Hepatocyte (in vitro differentiated cells): ENCODE measurements around the gene XRCC5. TPM values are rescaled to one million over a fixed set of nuclear protein-coding genes. Genes with fewer than 3 reads are reported as not detected.
A peak's percentile ranks its signal among the peaks of the same experiment; 100 is the strongest.

Source experiments
- DNase-seq: peaks from one replicate; pipeline ENCODE4 v3.0.0-alpha.2; 2016; ENCODE audit warnings: low spot score
- H2AFZ ChIP-seq: fragments of 200-600 bp; sonication (generic); 2 replicates; pipeline ENCODE4 v1.6.0; 2016; ENCODE audit warnings: antibody characterized with exemption, mild to moderate bottlenecking
- H3K27ac ChIP-seq: fragments of 200-600 bp; sonication (generic); 2 replicates; pipeline ENCODE4 v1.5.1; 2016; ENCODE audit warnings: mild to moderate bottlenecking
- H3K27me3 ChIP-seq: fragments of 200-600 bp; sonication (generic); 2 replicates; pipeline ENCODE4 v1.6.1; 2016
- H3K36me3 ChIP-seq: fragments of 200-600 bp; sonication (generic); replicated peaks from 2 replicates; pipeline ENCODE4 v1.5.1; 2016; ENCODE audit warnings: low read depth; ENCODE audit not compliant: insufficient read depth
- H3K4me1 ChIP-seq: fragments of 200-600 bp; sonication (generic); 2 replicates; pipeline ENCODE4 v1.5.1; 2016; ENCODE audit warnings: mild to moderate bottlenecking, moderate library complexity; ENCODE audit not compliant: insufficient read depth
- H3K4me2 ChIP-seq: fragments of 200-600 bp; sonication (generic); 2 replicates; pipeline ENCODE4 v1.6.0; 2016
- H3K4me3 ChIP-seq: fragments of 200-600 bp; sonication (generic); 2 replicates; pipeline ENCODE4 v1.5.1; 2016; ENCODE audit warnings: mild to moderate bottlenecking
- H3K79me2 ChIP-seq: fragments of 200-600 bp; sonication (generic); 2 replicates; pipeline ENCODE4 v1.6.0; 2017; ENCODE audit warnings: mild to moderate bottlenecking
- H3K9me2 ChIP-seq: fragments of 200-600 bp; sonication (generic); replicated peaks from 2 replicates; pipeline ENCODE4 v1.6.0; 2017; ENCODE audit warnings: mild to moderate bottlenecking; ENCODE audit not compliant: insufficient read depth
- H3K9me3 ChIP-seq: fragments of 200-600 bp; sonication (generic); 2 replicates; pipeline ENCODE4 v1.5.1; 2016; ENCODE audit warnings: low read depth, mild to moderate bottlenecking
- H4K20me1 ChIP-seq: fragments of 200-600 bp; sonication (generic); 2 replicates; pipeline ENCODE4 v1.6.0; 2016; ENCODE audit warnings: mild to moderate bottlenecking; ENCODE audit not compliant: insufficient read depth, poor library complexity, severe bottlenecking
- CTCF ChIP-seq: fragments of 200-600 bp; sonication (generic); IDR thresholded peaks from 2 replicates; pipeline ENCODE4 v1.5.1; 2016; ENCODE audit warnings: antibody characterized with exemption, mild to moderate bottlenecking; ENCODE audit not compliant: poor library complexity
- EZH2 ChIP-seq: fragments of 200-600 bp; sonication (generic); IDR thresholded peaks from 2 replicates; pipeline ENCODE4 v1.6.1; 2016; ENCODE audit warnings: antibody characterized with exemption, mild to moderate bottlenecking, borderline replicate concordance
- EZH2phosphoT487 ChIP-seq: fragments of 200-600 bp; sonication (generic); IDR thresholded peaks from one replicate; pipeline ENCODE4 v1.6.1; 2018; ENCODE audit warnings: antibody characterized with exemption, mild to moderate bottlenecking, low read depth, moderate library complexity; ENCODE audit not compliant: unreplicated experiment, severe bottlenecking
- WGBS: methylation state at CpG from one replicate; pipeline ENCODE4 v1.1.6; 2016; ENCODE audit warnings: low lambda C conversion rate; ENCODE audit errors: missing lambda C conversion rate; 5-methylcytosine and 5-hydroxymethylcytosine counted together
- polyA plus RNA-seq: library from polyadenylated mRNA; unstranded; fragments of >200 nt; fragmentation: Nextera tagmentation; extraction: Ambion mirVana; gene quantifications from 2 replicates; pipeline ENCODE4 v1.2.1, GENCODE V29; 2016
- total RNA-seq: library from RNA; depleted of rRNA; stranded (reverse); fragments of >200 nt; gene quantifications from 2 replicates; pipeline ENCODE4 v1.2.3, GENCODE V29; 2014

XRCC5 gene
- total and polyA plus RNA-seq, 2 experiments from 2014 or later = 181 to 208 TPM

GRCh38 chr2:216222650-216223352, 113.7 kb downstream of the XRCC5 start:
- no peak overlapping the region for H2AFZ ChIP-seq
- TF ChIP-seq EZH2 (no peak), CTCF (peak; percentile 21), EZH2phosphoT487 (no peak)
- H3K4me3 ChIP-seq = no peak overlapping the region
- no peak for DNase-seq
- H3K27me3 ChIP-seq = no peaks in the 10 kb centered on the region
- H3K4me2 ChIP-seq = no peak overlapping the region
- H3K27ac ChIP-seq = no peak overlapping the region
- H3K9me3 ChIP-seq = no peaks in the 10 kb centered on the region
- H3K4me1 ChIP-seq = no peaks in the 10 kb centered on the region
- H3K9me2 ChIP-seq = no peaks in the 10 kb centered on the region
- WGBS = 79% methylated on average over 4 of the region's 4 CpGs
- H4K20me1 ChIP-seq = no peaks in the 10 kb centered on the region
- no peaks in the 10 kb centered on the region for H3K79me2 ChIP-seq
- no peaks in the 10 kb centered on the region for H3K36me3 ChIP-seq

- H4K20me1 ChIP-seq = no peaks in the 10 kb centered on the region
- no peaks in the 10 kb centered on the region for H3K79me2 ChIP-seq
- H3K4me1 ChIP-seq = no peaks in the 10 kb centered on the region
- H3K4me3 ChIP-seq = no peak overlapping the region
- H3K27ac ChIP-seq = no peak overlapping the region
- no peak for DNase-seq
- 89% methylated on average over 1 of the region's 1 CpG for WGBS
- H3K27me3 ChIP-seq = no peaks in the 10 kb centered on the region
- no peaks in the 10 kb centered on the region for H3K9me3 ChIP-seq
- no peaks in the 10 kb centered on the region for H3K36me3 ChIP-seq
- H2AFZ ChIP-seq = no peak overlapping the region
- TF ChIP-seq EZH2 (no peak), EZH2phosphoT487 (no peak), CTCF (no peak)
- no peak overlapping the region for H3K4me2 ChIP-seq
- no peaks in the 10 kb centered on the region for H3K9me2 ChIP-seq
These were observed 115.2 kb downstream of the XRCC5 start for GRCh38 chr2:216224388-216224787.

GRCh38 chr2:216229277-216229914, 120.2 kb downstream of the XRCC5 start:
- H3K79me2 ChIP-seq = no peaks in the 10 kb centered on the region
- H3K9me3 ChIP-seq = peaks cover 7% of the 10 kb centered on the region
- no peaks in the 10 kb centered on the region for H3K9me2 ChIP-seq
- no peak overlapping the region for H3K4me2 ChIP-seq
- TF ChIP-seq CTCF (no peak), EZH2phosphoT487 (no peak), EZH2 (no peak)
- no peaks in the 10 kb centered on the region for H3K27me3 ChIP-seq
- H3K27ac ChIP-seq = no peak overlapping the region
- H3K4me1 ChIP-seq = no peaks in the 10 kb centered on the region
- 91% methylated on average over 5 of the region's 5 CpGs for WGBS
- H2AFZ ChIP-seq = no peak overlapping the region
- no peak overlapping the region for H3K4me3 ChIP-seq
- DNase-seq = no peak
- H4K20me1 ChIP-seq = no peaks in the 10 kb centered on the region
- H3K36me3 ChIP-seq = no peaks in the 10 kb centered on the region
